K562 (cell line): ENCODE results near the gene PDZD2. TPM values are rescaled to one million over a fixed set of nuclear protein-coding genes. Genes with fewer than 3 reads are reported as not detected.

Source experiments
- ATAC-seq: fragments of 200-7000 bp; cut with Tn5 transposase; 3 replicates; pipeline ENCODE4 v1.9.1; 2020; ENCODE audit warnings: moderate library complexity
- BruUV-seq: library from RNA; stranded (reverse); fragments of 400-500 nt; replicated peaks from 2 replicates; lab custom pipeline; 2021; lab: Mats Ljungman, UMichigan
- CTCF ChIA-PET: fragments of 300-600 bp; formaldehyde crosslinking; extraction: SDS; loops from one replicate; lab custom pipeline; 2021; ENCODE audit warnings: low intra/inter-chr PET ratio; lab: Yijun Ruan, JAX
- POLR2A ChIA-PET: fragments of 300-600, 350-650 bp; sonication (Branson Sonifier 250); formaldehyde crosslinking; extraction: SDS; loops from one replicate; lab custom pipeline; 2021; ENCODE audit warnings: antibody characterized with exemption, inconsistent platforms; lab: Yijun Ruan, JAX
- DNase-seq, 4 experiments: peaks; one replicate each; pipeline versions ENCODE4 v3.0.0 to v3.0.0-alpha.2; 2011 to 2018; ENCODE audit warnings: low spot score in 3 of 4, mixed read lengths in 3 of 4; ENCODE audit errors: extremely low read depth in 1 of 4
- FAIRE-seq: peaks from 2 replicates; lab custom pipeline; 2011; peaks lifted over from hg19 to GRCh38; lab: Jason Lieb, UNC
- H2AFZ ChIP-seq: 2 replicates; pipeline ENCODE4 v1.6.0; 2011; ENCODE audit warnings: low read depth, low read length, control low read depth, inconsistent platforms
- H3K27ac ChIP-seq: fragments of 200-600 bp; 3 replicates; pipeline ENCODE4 v1.8.0; 2011; ENCODE audit warnings: low read depth, mild to moderate bottlenecking, control low read depth, inconsistent platforms, low read length, moderate library complexity, mixed read lengths; ENCODE audit errors: extremely low read depth
- H3K27me3 ChIP-seq, 2 experiments: fragments of 300-600 bp in 1 of 2; 2 replicates in 1 of 2; 3 replicates in 1 of 2; pipeline versions ENCODE4 v1.6.0 to v1.8.0; 2011; ENCODE audit warnings: inconsistent platforms in 2 of 2, low read length in 2 of 2, mild to moderate bottlenecking in 1 of 2, mixed read lengths in 1 of 2, moderate library complexity in 1 of 2; ENCODE audit not compliant: control insufficient read depth in 2 of 2, insufficient read depth in 2 of 2
- H3K36me3 ChIP-seq: fragments of 300-600 bp; 3 replicates; pipeline ENCODE4 v1.8.0; 2011; ENCODE audit warnings: mild to moderate bottlenecking, low read length, inconsistent platforms; ENCODE audit not compliant: control insufficient read depth, insufficient read depth
- H3K4me1 ChIP-seq, 2 experiments: fragments of 200-600 bp in 1 of 2; replicated peaks in 1 of 2; 2 replicates in 1 of 2; 3 replicates in 1 of 2; pipeline versions ENCODE4 v1.5.1 to v1.8.0; 2011; ENCODE audit warnings: inconsistent platforms in 2 of 2, low read length in 2 of 2, mild to moderate bottlenecking in 1 of 2, mixed read lengths in 1 of 2, moderate library complexity in 1 of 2; ENCODE audit not compliant: control insufficient read depth in 2 of 2, insufficient read depth in 2 of 2
- H3K4me2 ChIP-seq: 2 replicates; pipeline ENCODE4 v1.6.1; 2011; ENCODE audit warnings: low read length, control low read depth, inconsistent platforms, mixed read lengths; ENCODE audit not compliant: insufficient read depth
- H3K4me3 ChIP-seq: fragments of 200-600 bp; sonication (generic), shearing (Covaris generic); 2 replicates; pipeline ENCODE4 v1.5.1; 2016; ENCODE audit warnings: control low read depth, inconsistent platforms
- H3K79me2 ChIP-seq: fragments of 200-600 bp; 3 replicates; pipeline ENCODE4 v1.8.0; 2011; ENCODE audit warnings: low read length, inconsistent platforms; ENCODE audit not compliant: control insufficient read depth, insufficient read depth
- H3K9ac ChIP-seq, 2 experiments: 2 replicates each; pipeline versions ENCODE4 v1.6.0 to v1.6.1; 2011; ENCODE audit warnings: low read depth in 2 of 2, low read length in 2 of 2, control low read depth in 1 of 2, inconsistent platforms in 1 of 2, mild to moderate bottlenecking in 1 of 2, mixed read lengths in 1 of 2; ENCODE audit not compliant: insufficient read depth in 1 of 2
- H3K9me1 ChIP-seq: one replicate; pipeline ENCODE4 v1.6.0; 2011; ENCODE audit warnings: inconsistent platforms, mild to moderate bottlenecking, low read length, moderate library complexity; ENCODE audit not compliant: control insufficient read depth, insufficient read depth
- H3K9me3 ChIP-seq: replicated peaks from 2 replicates; pipeline ENCODE4 v1.5.1; 2011; ENCODE audit warnings: low read depth, low read length, inconsistent platforms; ENCODE audit not compliant: control insufficient read depth, insufficient read depth
- H4K20me1 ChIP-seq: replicated peaks from 2 replicates; pipeline ENCODE4 v1.6.1; 2011; ENCODE audit warnings: low read length, inconsistent platforms, mixed read lengths; ENCODE audit not compliant: control insufficient read depth, insufficient read depth
- CBX5 ChIP-seq: IDR thresholded peaks from 2 replicates; pipeline ENCODE4 v1.6.1; 2014; ENCODE audit warnings: low read depth, borderline replicate concordance
- DEAF1 ChIP-seq: fragments of 450-650 bp; formaldehyde crosslinking; IDR thresholded peaks from 2 replicates; pipeline ENCODE4 v1.4.0; 2020; ENCODE audit warnings: mild to moderate bottlenecking, moderate library complexity
- HNRNPL ChIP-seq: fragments of 200-400 bp; formaldehyde crosslinking; IDR thresholded peaks from 2 replicates; pipeline ENCODE4 v1.6.1; 2017; ENCODE audit warnings: low read depth, mild to moderate bottlenecking, low read length
- KLF6 ChIP-seq: fragments of 250-450 bp; sonication (Bioruptor Pico); IDR thresholded peaks from 2 replicates; pipeline ENCODE4 v1.4.0; 2020; ENCODE audit warnings: mild to moderate bottlenecking, moderate library complexity, borderline replicate concordance
- MAFG ChIP-seq: fragments of 450-650 bp; conservative IDR thresholded peaks from 2 replicates; pipeline ENCODE4 v1.6.1; 2016; ENCODE audit warnings: missing genetic modification characterization, missing compliant biosample characterization
- TSHZ1 ChIP-seq: fragments of 250-450 bp; sonication (Bioruptor Pico); IDR thresholded peaks from 2 replicates; pipeline ENCODE4 v1.4.0; 2020; ENCODE audit warnings: mild to moderate bottlenecking, moderate library complexity
- ZBTB17 ChIP-seq: fragments of 450-650 bp; formaldehyde crosslinking; IDR thresholded peaks from 2 replicates; pipeline ENCODE4 v1.4.0; 2020; ENCODE audit warnings: mild to moderate bottlenecking
- WGBS: fragments of 100-300 bp; shearing (Covaris generic); methylation state at CpG from one replicate; pipeline ENCODE4 v1.1.6; 2016; ENCODE audit warnings: low coverage, mixed read lengths; ENCODE audit not compliant: insufficient coverage; ENCODE audit errors: missing lambda C conversion rate; 5-methylcytosine and 5-hydroxymethylcytosine counted together
- in situ Hi-C: fragments of 300-500 bp; cut with MboI; formaldehyde crosslinking; loops from 4 replicates; pipeline ENCODE4 v1.15.0; 2018; ENCODE audit warnings: inconsistent platforms, mixed read lengths
- intact Hi-C: fragments of 100-400 bp; cut with micrococcal nuclease; formaldehyde crosslinking; loops from 2 replicates; pipeline ENCODE4 v1.14.2; 2022
- polyA plus RNA-seq, 8 experiments: library from polyadenylated mRNA; depleted of rRNA in 4 of 8; stranded (reverse) in 5 of 8; unstranded in 3 of 8; fragments of >200 nt; fragmentation: Nextera tagmentation in 2 of 8; fragmentation: Illumina TruSeq in 1 of 8; extraction: Ambion mirVana in 2 of 8; extraction: Trizol in 1 of 8; gene quantifications; 2 replicates each; pipeline versions ENCODE4 v1.2.1 to v1.2.3, GENCODE V29; 2011 to 2014; ENCODE audit warnings: inconsistent platforms in 1 of 8, missing spikeins in 1 of 8
- total RNA-seq, 7 experiments: library from RNA; depleted of rRNA in 6 of 7; stranded (reverse); fragments of >200 nt in 6 of 7; fragmentation: Illumina TruSeq in 2 of 7; extraction: Trizol in 2 of 7; gene quantifications; 2 replicates each; pipeline versions ENCODE4 v1.2.1 to v1.2.3, GENCODE V29; 2011 to 2021; ENCODE audit warnings: low replicate concordance in 1 of 7

PDZD2 gene
- total and polyA plus RNA-seq, 9 of the 15 experiments (the other 6 are each of a cell fraction or from before 2014, with no cell fraction given) = 0.02 to 0.08 (median 0.04) TPM; not detected in 6

DNA sequence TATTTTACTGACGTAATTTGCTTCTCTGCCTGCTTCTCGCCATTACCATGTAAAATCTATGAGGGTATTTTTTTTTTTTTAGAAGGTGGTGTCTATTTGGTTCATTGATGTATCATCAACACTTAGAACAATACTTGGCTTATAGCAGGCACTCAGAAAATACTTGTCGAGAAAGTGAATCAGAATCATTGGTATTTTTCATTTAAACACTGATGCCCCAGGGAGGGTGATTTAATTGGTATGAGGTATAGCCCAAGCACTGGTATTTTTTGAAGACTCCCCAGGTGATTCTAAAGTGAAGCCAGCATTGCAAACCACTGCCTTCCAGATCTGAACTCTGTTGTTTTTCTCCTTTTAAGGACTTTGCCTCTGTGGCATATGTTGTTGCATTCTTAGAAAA is 16.6 kb downstream of the PDZD2 start:
- ATAC-seq (no peak), DNase-seq (no peak), FAIRE-seq (no peak)
- Histone ChIP-seq H3K4me2 (no peak overlapping the region), H3K4me3 (no peak overlapping the region), H4K20me1 (0 out of 2 replicates have a peak, but pooled peaks cover 4% of the 10 kb centered on the region), H3K9me1 (no peaks in the 10 kb centered on the region), H2AFZ (no peak overlapping the region), H3K79me2 (no peaks in the 10 kb centered on the region), H3K27ac (no peak overlapping the region), H3K9me3 (no peaks in the 10 kb centered on the region), H3K9ac (no peak overlapping the region), H3K27me3 (peaks cover 21 to 25% of the 10 kb centered on the region in 2 experiments), H3K4me1 (no peaks in the 10 kb centered on the region), H3K36me3 (no peaks in the 10 kb centered on the region)
- no TSS peak for BruUV-seq
- ChIA-PET CTCF (no interaction called here), POLR2A (no interaction called here)
- intact Hi-C loops (no loop called here), in situ Hi-C loops (no loop called here)
- TF ChIP-seq TSHZ1 (CRISPR knock-in tag) = no peak
- no peak for TF ChIP-seq KLF6 (CRISPR knock-in tag)
- no peak for TF ChIP-seq MAFG (tag)
- no peak for TF ChIP-seq ZBTB17 (CRISPR knock-in tag)
- TF ChIP-seq CBX5 = no peak
- TF ChIP-seq DEAF1 = no peak
- TF ChIP-seq HNRNPL = no peak
- 0% methylated on average over 3 of the region's 3 CpGs for WGBS
